ENCODE results near the gene ELOVL1. TPM values are rescaled to one million over a fixed set of nuclear protein-coding genes. Genes with fewer than 3 reads are reported as not detected.

The ELOVL1 gene
- total RNA-seq, 4 donors from 2014 or later = 55.7 to 143 (median 67.5) TPM

DNA sequence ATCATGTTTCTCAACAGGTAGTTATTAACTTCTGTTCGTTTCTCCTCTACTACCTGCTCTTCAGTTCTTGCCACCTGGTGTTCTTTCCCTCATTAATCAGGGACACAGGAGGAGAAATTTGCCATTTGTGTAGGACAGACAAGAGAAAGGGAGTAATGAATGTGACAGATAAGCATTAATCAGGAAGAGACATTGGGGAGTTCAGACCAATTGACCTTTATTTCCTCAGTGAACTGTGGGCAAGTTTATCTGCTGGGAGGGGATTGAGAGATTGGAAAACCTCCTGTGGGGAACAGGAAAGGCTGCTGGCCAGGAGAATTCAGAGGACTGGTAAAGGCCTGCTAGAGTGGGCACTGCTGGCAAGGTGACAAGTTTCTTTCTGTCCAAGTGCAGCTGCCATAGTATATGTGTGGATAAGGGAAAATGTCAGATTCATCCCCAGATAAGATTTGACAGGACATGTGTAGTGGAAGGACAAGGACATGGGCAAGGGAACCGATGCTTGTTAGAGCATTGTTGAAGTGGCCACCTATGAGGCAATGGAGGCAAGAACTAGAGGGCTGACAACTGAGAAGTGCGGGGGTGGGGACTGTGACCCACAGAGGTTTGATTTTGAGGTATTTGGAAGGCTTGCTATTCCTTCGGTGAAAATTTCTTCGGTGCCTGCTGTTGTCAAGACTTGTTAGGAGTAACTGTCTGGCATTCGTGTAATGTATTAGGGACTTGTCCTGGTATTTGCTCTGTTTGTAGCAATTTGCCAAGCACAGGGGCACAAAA, 34.5 kb upstream of the ELOVL1 start:
- TF ChIP-seq, protein P1, sequence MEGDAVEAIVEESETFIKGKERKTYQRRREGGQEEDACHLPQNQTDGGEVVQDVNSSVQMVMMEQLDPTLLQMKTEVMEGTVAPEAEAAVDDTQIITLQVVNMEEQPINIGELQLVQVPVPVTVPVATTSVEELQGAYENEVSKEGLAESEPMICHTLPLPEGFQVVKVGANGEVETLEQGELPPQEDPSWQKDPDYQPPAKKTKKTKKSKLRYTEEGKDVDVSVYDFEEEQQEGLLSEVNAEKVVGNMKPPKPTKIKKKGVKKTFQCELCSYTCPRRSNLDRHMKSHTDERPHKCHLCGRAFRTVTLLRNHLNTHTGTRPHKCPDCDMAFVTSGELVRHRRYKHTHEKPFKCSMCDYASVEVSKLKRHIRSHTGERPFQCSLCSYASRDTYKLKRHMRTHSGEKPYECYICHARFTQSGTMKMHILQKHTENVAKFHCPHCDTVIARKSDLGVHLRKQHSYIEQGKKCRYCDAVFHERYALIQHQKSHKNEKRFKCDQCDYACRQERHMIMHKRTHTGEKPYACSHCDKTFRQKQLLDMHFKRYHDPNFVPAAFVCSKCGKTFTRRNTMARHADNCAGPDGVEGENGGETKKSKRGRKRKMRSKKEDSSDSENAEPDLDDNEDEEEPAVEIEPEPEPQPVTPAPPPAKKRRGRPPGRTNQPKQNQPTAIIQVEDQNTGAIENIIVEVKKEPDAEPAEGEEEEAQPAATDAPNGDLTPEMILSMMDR (IDR thresholded peaks at IDR 0.05; ENCODE audit: low read depth) = no peak

DNA sequence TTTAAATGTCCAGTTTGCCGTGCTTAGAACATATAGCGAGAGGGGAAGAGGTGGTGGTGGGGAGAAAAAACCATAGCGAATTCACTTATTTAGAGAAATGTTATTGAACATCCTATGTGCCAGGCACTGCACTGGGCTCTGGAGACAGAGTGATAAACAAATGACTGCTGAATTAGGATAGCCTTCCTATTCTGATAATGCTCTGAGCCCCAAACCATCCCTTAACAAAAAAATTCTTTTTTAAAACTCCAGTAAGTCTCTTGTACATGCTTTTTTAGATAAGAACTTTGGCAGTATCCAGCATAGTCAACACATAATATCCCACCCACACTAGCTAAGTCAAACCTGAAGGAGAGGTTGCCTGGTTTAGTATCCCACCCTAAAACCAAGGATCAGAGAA, 30.4 kb upstream of the ELOVL1 start:
- TF ChIP-seq, protein P1 (IDR thresholded peaks at IDR 0.05; ENCODE audit: low read depth) = no peak

- TF ChIP-seq, protein P1 (IDR thresholded peaks at IDR 0.05; ENCODE audit: low read depth) = no peak
Measured at GRCh38 chr1:43396059-43396458, 28.2 kb upstream of the ELOVL1 start.

GRCh38 chr1:43395523-43395922, 27.7 kb upstream of the ELOVL1 start:
- TF ChIP-seq, protein P1 (IDR thresholded peaks at IDR 0.05; ENCODE audit: low read depth) = no peak

GRCh38 chr1:43392702-43393101, 24.9 kb upstream of the ELOVL1 start:
- TF ChIP-seq, protein P1 (IDR thresholded peaks at IDR 0.05; ENCODE audit: low read depth) = no peak

GRCh38 chr1:43389326-43390313, 21.8 kb upstream of the ELOVL1 start, which contains the start of the genes MED8 and SZT2:
TSS of gene MED8 (minus strand) at chr1:43389800. CDS start at chr1:43389764, 36 bp downstream.
TSS of gene SZT2 (plus strand) at chr1:43389899. CDS start at chr1:43389969, 70 bp downstream.
- TF ChIP-seq, protein P1 (IDR thresholded peaks at IDR 0.05; ENCODE audit: low read depth) = no peak

GRCh38 chr1:43388613-43389012, 20.8 kb upstream of the ELOVL1 start:
- TF ChIP-seq, protein P1 (IDR thresholded peaks at IDR 0.05; ENCODE audit: low read depth) = no peak
